ENCODE results near the gene RPL36.
A peak's percentile ranks its signal among the peaks of the same experiment; 100 is the strongest.
"Not testable (repeated sequence)": the region's sequence is repeated elsewhere in the genome, so short reads cannot be mapped to it uniquely, and the experiment has no call there.

Gene RPL36

GRCh38 chr19:5686647-5687359 is 3.3 kb upstream of the RPL36 start:
- Histone ChIP-seq H3K4me2 (ENCODE audit: low read depth, low read length, poor library complexity, severe bottlenecking) (peak overlapping the region; percentile 75), H3K27me3 (ENCODE audit: low read length) (no peaks in the 10 kb centered on the region), H2AFZ (ENCODE audit: low read depth, low read length, severe bottlenecking) (peak overlapping the region; percentile 85), H3K36me3 (ENCODE audit: low read length) (no peaks in the 10 kb centered on the region; the same call in 1 of the 2 replicates), H3K9me2 (replicated peaks; ENCODE audit: insufficient read depth, low read length) (no peaks in the 10 kb centered on the region), H3K27ac (ENCODE audit: low read depth, low read length) (peak overlapping the region; percentile 58), H3K9ac (ENCODE audit: low read length) (peak overlapping the region; percentile 65), H3F3A (ENCODE audit: insufficient read depth) (peaks cover 21% of the 10 kb centered on the region), H3K79me2 (ENCODE audit: insufficient read depth, low read length) (peaks cover 16% of the 10 kb centered on the region), H4K20me1 (ENCODE audit: low read depth, low read length) (no peaks in the 10 kb centered on the region), H3K4me3 (ENCODE audit: insufficient read depth, low read length, poor library complexity, severe bottlenecking) (peak overlapping the region; percentile 62), H3K9me3 (ENCODE audit: insufficient read depth, low read length) (no peaks in the 10 kb centered on the region)
- TF ChIP-seq CTCF (IDR thresholded peaks at IDR 0.05; ENCODE audit: insufficient read depth, low read length, poor library complexity, severe bottlenecking) (peak; percentile 77), EZH2phosphoT487 (conservative IDR thresholded peaks at IDR 0.05; ENCODE audit: low read length) (no peak)

GRCh38 chr19:5687360-5688198 is 2.5 kb upstream of the RPL36 start:
- H3K79me2 ChIP-seq (ENCODE audit: insufficient read depth, low read length): peaks cover 23% of the 10 kb centered on the region
- TF ChIP-seq EZH2phosphoT487 (conservative IDR thresholded peaks at IDR 0.05; ENCODE audit: low read length) (no peak), CTCF (IDR thresholded peaks at IDR 0.05; ENCODE audit: insufficient read depth, low read length, poor library complexity, severe bottlenecking) (peak; percentile 7)
- H3K9me3 ChIP-seq (ENCODE audit: insufficient read depth, low read length): no peaks in the 10 kb centered on the region
- H3K9me2 ChIP-seq (replicated peaks; ENCODE audit: insufficient read depth, low read length): no peaks in the 10 kb centered on the region
- H3F3A ChIP-seq (ENCODE audit: insufficient read depth): peaks cover 22% of the 10 kb centered on the region
- no peak overlapping the region for H2AFZ ChIP-seq (ENCODE audit: low read depth, low read length, severe bottlenecking)
- no peak overlapping the region for H3K27ac ChIP-seq (ENCODE audit: low read depth, low read length)
- H3K4me2 ChIP-seq (ENCODE audit: low read depth, low read length, poor library complexity, severe bottlenecking): peak overlapping the region; percentile 75
- no peak overlapping the region for H3K4me3 ChIP-seq (ENCODE audit: insufficient read depth, low read length, poor library complexity, severe bottlenecking)
- no peaks in the 10 kb centered on the region for H4K20me1 ChIP-seq (ENCODE audit: low read depth, low read length)
- H3K36me3 ChIP-seq (ENCODE audit: low read length): no peaks in the 10 kb centered on the region; the same call in 1 of the 2 replicates
- H3K27me3 ChIP-seq (ENCODE audit: low read length): no peaks in the 10 kb centered on the region
- no peak overlapping the region for H3K9ac ChIP-seq (ENCODE audit: low read length)

- not testable (repeated sequence) for H3K9ac ChIP-seq (ENCODE audit: low read length); H3K9me2 ChIP-seq (replicated peaks; ENCODE audit: insufficient read depth, low read length); H4K20me1 ChIP-seq (ENCODE audit: low read depth, low read length); H3K4me3 ChIP-seq (ENCODE audit: insufficient read depth, low read length, poor library complexity, severe bottlenecking); H3K9me3 ChIP-seq (ENCODE audit: insufficient read depth, low read length); H3K4me2 ChIP-seq (ENCODE audit: low read depth, low read length, poor library complexity, severe bottlenecking); H3K27me3 ChIP-seq (ENCODE audit: low read length); H2AFZ ChIP-seq (ENCODE audit: low read depth, low read length, severe bottlenecking); H3K27ac ChIP-seq (ENCODE audit: low read depth, low read length); H3K36me3 ChIP-seq (ENCODE audit: low read length)
- H3K79me2 ChIP-seq (ENCODE audit: insufficient read depth, low read length): peaks cover 30% of the 10 kb centered on the region
- H3F3A ChIP-seq (ENCODE audit: insufficient read depth): peaks cover 29% of the 10 kb centered on the region
Observed at GRCh38 chr19:5688262-5688881, 1.7 kb upstream of the RPL36 start.
